ENCODE measurements around the gene PRPF39. TPM values are rescaled to one million over a fixed set of nuclear protein-coding genes. Genes with fewer than 3 reads are reported as not detected.

The PRPF39 gene
- total and polyA plus RNA-seq, 2 of the 4 experiments (the other 2 are of a cell fraction): 18.1 to 29.6 TPM

- H2AFZ ChIP-seq (replicated peaks; ENCODE audit: low read length, poor library complexity): no peak overlapping the region
- H3K56ac ChIP-seq (ENCODE audit: extremely low read depth, insufficient read depth, low read length): no peak overlapping the region
- no TSS peak for BruUV-seq (replicated peaks)
- H3K79me1 ChIP-seq (ENCODE audit: low read depth in 1 of 2, low read length in 2 of 2): peaks cover 7 to 18% of the 10 kb centered on the region in 2 experiments
- no peak overlapping the region for H3K27ac ChIP-seq (ENCODE audit: insufficient read depth, low read length)
- H2AK9ac ChIP-seq (replicated peaks; ENCODE audit: low read depth, low read length, poor library complexity): no peak overlapping the region
- H4K91ac ChIP-seq (ENCODE audit: insufficient read depth, low read depth, low read length): no peak overlapping the region
- no peak overlapping the region for H2BK120ac ChIP-seq (ENCODE audit: low read depth, low read length)
- no peaks in the 10 kb centered on the region for H3K4me1 ChIP-seq (ENCODE audit: control insufficient read depth, insufficient read depth, low read length)
- H4K20me1 ChIP-seq (ENCODE audit: insufficient read depth, low read length): no peaks in the 10 kb centered on the region
- dilution Hi-C loops (cut with HindIII; ENCODE audit: low sequenced_read_pairs, unreplicated experiment) (no loop called here), in situ Hi-C loops (cut with MboI; ENCODE audit: low sequenced_read_pairs) (no loop called here), intact Hi-C loops (cut with micrococcal nuclease) (no loop called here)
- no peak overlapping the region for H2BK5ac ChIP-seq (ENCODE audit: low read depth, low read length, poor library complexity, severe bottlenecking)
- DNase-seq (no peak), ATAC-seq (ENCODE audit: low read depth) (no peak)
- H2BK20ac ChIP-seq (ENCODE audit: low read depth, low read length): no peak overlapping the region
- H3K23ac ChIP-seq (ENCODE audit: low read depth, low read length): no peak overlapping the region
- H3K9me3 ChIP-seq (ENCODE audit: control insufficient read depth, insufficient read depth, low read length): no peaks in the 10 kb centered on the region
- H4K5ac ChIP-seq (ENCODE audit: low read depth, low read length): no peak overlapping the region
- H3K4me2 ChIP-seq (ENCODE audit: low read depth, low read length): no peak overlapping the region
- ChIA-PET CTCF (interaction anchor here (0.6 to 1.4 kb wide), 2 partner anchors 139 to 215 kb away, joined by 3 read pairs; no protein-coding TSS in a partner anchor), POLR2A (ENCODE audit: unreplicated experiment) (no interaction called here)
- no peak overlapping the region for H3K4me3 ChIP-seq (ENCODE audit: insufficient read depth, low read depth, low read length)
- no peak for TF ChIP-seq ELK1 (IDR thresholded peaks at IDR 0.05; ENCODE audit: borderline replicate concordance, low read depth, low read length)
- no peak for TF ChIP-seq CTCF (conservative IDR thresholded peaks at IDR 0.05; ENCODE audit: low read depth, low read length)
- TF ChIP-seq FOS (IDR thresholded peaks at IDR 0.05; ENCODE audit: low read depth, low read length): no peak
- TF ChIP-seq RCOR1 (IDR thresholded peaks at IDR 0.05; ENCODE audit: insufficient replicate concordance, low read length): no peak
- no peak for TF ChIP-seq USF2 (IDR thresholded peaks at IDR 0.05; ENCODE audit: low read depth, low read length)
- TF ChIP-seq CHD1 (IDR thresholded peaks at IDR 0.05; ENCODE audit: low read depth, low read length): no peak
- TF ChIP-seq MAFK (IDR thresholded peaks at IDR 0.05; ENCODE audit: low read depth, low read length): no peak
- no CpG with 5 or more reads among the region's 1 CpG for WGBS, 2 experiments (ENCODE audit: extremely low coverage in 2 of 2, insufficient read length in 1 of 2)
- no peaks in the 10 kb centered on the region for H3K27me3 ChIP-seq (ENCODE audit: control insufficient read depth, insufficient read depth, low read length)
- H3K18ac ChIP-seq (ENCODE audit: low read depth, low read length): no peak overlapping the region
- H4K8ac ChIP-seq (ENCODE audit: low read depth in 2 of 2, low read length in 2 of 2): no peak overlapping the region
- no peak overlapping the region for H2AK5ac ChIP-seq (ENCODE audit: low read depth, low read length)
- H3K14ac ChIP-seq (replicated peaks; ENCODE audit: low read depth, low read length): no peak overlapping the region
- H3K4ac ChIP-seq (ENCODE audit: low read depth, low read length): no peak overlapping the region
- no peaks in the 10 kb centered on the region for H3K9me1 ChIP-seq (ENCODE audit: insufficient read depth, low read length)
- peaks cover 16% of the 10 kb centered on the region for H3K36me3 ChIP-seq (ENCODE audit: control insufficient read depth, insufficient read depth, low read length)
- H2BK15ac ChIP-seq (ENCODE audit: low read depth, low read length): no peak overlapping the region
- no peak overlapping the region for H3K9ac ChIP-seq (ENCODE audit: low read depth, low read length)
Measured at GRCh38 chr14:45128963-45129629, 45.2 kb downstream of the PRPF39 start.
